HepG2 (cell line): Measurements from ENCODE around the gene FKBP5. TPM values are rescaled to one million over a fixed set of nuclear protein-coding genes. Genes with fewer than 3 reads are reported as not detected.

Source experiments
- ATF4 ChIP-seq, 2 experiments: fragments of 450-650 bp in 1 of 2; sonication (generic) in 1 of 2; formaldehyde crosslinking; IDR thresholded peaks; 2 replicates each; pipeline versions ENCODE4 v1.5.0 to v1.8.0; 2020 to 2022; ENCODE audit warnings: mild to moderate bottlenecking in 1 of 2, missing genetic modification reagents in 1 of 2
- BORCS8-MEF2B ChIP-seq: sonication (generic); formaldehyde crosslinking; IDR thresholded peaks from 2 replicates; pipeline ENCODE4 v1.8.0; 2022; ENCODE audit warnings: mild to moderate bottlenecking, missing genetic modification reagents
- IRF9 ChIP-seq: sonication (generic); formaldehyde crosslinking; IDR thresholded peaks from 2 replicates; pipeline ENCODE4 v1.8.0; 2022; ENCODE audit warnings: missing genetic modification reagents, mild to moderate bottlenecking, borderline replicate concordance
- KDM4B ChIP-seq: sonication (generic); formaldehyde crosslinking; IDR thresholded peaks from 2 replicates; pipeline ENCODE4 v1.4.0; 2020; ENCODE audit warnings: missing genetic modification reagents
- KLF6 ChIP-seq: IDR thresholded peaks from 2 replicates; pipeline ENCODE4 v1.8.0; 2016; ENCODE audit warnings: missing biosample characterization, missing genetic modification reagents
- MIER2 ChIP-seq: IDR thresholded peaks from 2 replicates; pipeline ENCODE4 v1.6.1; 2016; ENCODE audit warnings: missing biosample characterization, missing genetic modification reagents
- MNT ChIP-seq: fragments of 450-650 bp; IDR thresholded peaks from 2 replicates; pipeline ENCODE4 v1.6.1; 2016
- NFE2 ChIP-seq: sonication (generic); formaldehyde crosslinking; IDR thresholded peaks from 2 replicates; pipeline ENCODE4 v1.4.0; 2020; ENCODE audit warnings: missing genetic modification reagents
- NFKBIZ ChIP-seq: IDR thresholded peaks from 2 replicates; pipeline ENCODE4 v1.6.1; 2018; ENCODE audit warnings: missing genetic modification reagents, missing compliant biosample characterization
- RXRA ChIP-seq: sonication (generic); formaldehyde crosslinking; IDR thresholded peaks from 2 replicates; pipeline ENCODE4 v1.5.1; 2020; ENCODE audit warnings: missing genetic modification reagents
- SMAD3 ChIP-seq: sonication (generic); formaldehyde crosslinking; IDR thresholded peaks from 2 replicates; pipeline ENCODE4 v1.4.0; 2020; ENCODE audit warnings: missing genetic modification reagents
- XRCC5 ChIP-seq: fragments of 200-400 bp; formaldehyde crosslinking; optimal IDR thresholded peaks from 2 replicates; pipeline ENCODE3; 2017; ENCODE audit warnings: mild to moderate bottlenecking, low read length
- ZBTB39 ChIP-seq: sonication (generic); formaldehyde crosslinking; IDR thresholded peaks from 2 replicates; pipeline ENCODE4 v1.5.0; 2020; ENCODE audit warnings: missing genetic modification reagents
- ZNF446 ChIP-seq: sonication (generic); formaldehyde crosslinking; IDR thresholded peaks from 2 replicates; pipeline ENCODE4 v1.5.0; 2020; ENCODE audit warnings: mild to moderate bottlenecking, missing genetic modification reagents
- ZNF709 ChIP-seq: sonication (generic); formaldehyde crosslinking; IDR thresholded peaks from 2 replicates; pipeline ENCODE4 v1.5.0; 2020; ENCODE audit warnings: mild to moderate bottlenecking, missing genetic modification reagents
- ZNF740 ChIP-seq: sonication (generic); formaldehyde crosslinking; IDR thresholded peaks from 2 replicates; pipeline ENCODE4 v1.4.0; 2020; ENCODE audit warnings: missing genetic modification reagents
- ZNF792 ChIP-seq: IDR thresholded peaks from 2 replicates; pipeline ENCODE4 v1.6.1; 2016
- polyA plus RNA-seq, 8 experiments: library from polyadenylated mRNA; depleted of rRNA in 3 of 8; stranded (reverse) in 7 of 8; unstranded in 1 of 8; fragments of >200 nt; fragmentation: Illumina TruSeq in 4 of 8; extraction: Trizol in 4 of 8; gene quantifications; 2 replicates each; pipeline versions ENCODE4 v1.2.1 to v1.2.3, GENCODE V29; 2011 to 2016; ENCODE audit warnings: low read depth in 4 of 8, missing spikeins in 1 of 8, mixed read lengths in 1 of 8; ENCODE audit not compliant: insufficient read depth in 1 of 8
- total RNA-seq, 5 experiments: library from RNA; depleted of rRNA; stranded (reverse); fragments of >200 nt; fragmentation: Illumina TruSeq; extraction: Trizol; gene quantifications; 2 replicates each; pipeline ENCODE4 v1.2.3, GENCODE V29; 2016; ENCODE audit warnings: low read depth in 1 of 5
- TF ChIP-seq, protein P1 (sequence below): IDR thresholded peaks from 2 replicates; pipeline ENCODE4 v1.6.1; 2016
- TF ChIP-seq, protein P2 (sequence below): sonication (generic); formaldehyde crosslinking; IDR thresholded peaks from 2 replicates; pipeline ENCODE4 v1.8.0; 2022; ENCODE audit warnings: missing genetic modification reagents, mild to moderate bottlenecking, inconsistent platforms, borderline replicate concordance
- TF ChIP-seq, protein P3 (sequence below): sonication (generic); formaldehyde crosslinking; IDR thresholded peaks from 2 replicates; pipeline ENCODE4 v1.4.0; 2020; ENCODE audit warnings: low read depth, mild to moderate bottlenecking, missing genetic modification reagents

The FKBP5 gene
- total and polyA plus RNA-seq, 2 of the 13 experiments (the other 11 are each of a cell fraction or from before 2014, with no cell fraction given) = 8.0 to 17.4 TPM

- peak; percentile 35 for TF ChIP-seq RXRA
- no peak; the same call in 1 of the 2 replicates for TF ChIP-seq BORCS8-MEF2B (CRISPR knock-in tag)
- TF ChIP-seq, protein P1, sequence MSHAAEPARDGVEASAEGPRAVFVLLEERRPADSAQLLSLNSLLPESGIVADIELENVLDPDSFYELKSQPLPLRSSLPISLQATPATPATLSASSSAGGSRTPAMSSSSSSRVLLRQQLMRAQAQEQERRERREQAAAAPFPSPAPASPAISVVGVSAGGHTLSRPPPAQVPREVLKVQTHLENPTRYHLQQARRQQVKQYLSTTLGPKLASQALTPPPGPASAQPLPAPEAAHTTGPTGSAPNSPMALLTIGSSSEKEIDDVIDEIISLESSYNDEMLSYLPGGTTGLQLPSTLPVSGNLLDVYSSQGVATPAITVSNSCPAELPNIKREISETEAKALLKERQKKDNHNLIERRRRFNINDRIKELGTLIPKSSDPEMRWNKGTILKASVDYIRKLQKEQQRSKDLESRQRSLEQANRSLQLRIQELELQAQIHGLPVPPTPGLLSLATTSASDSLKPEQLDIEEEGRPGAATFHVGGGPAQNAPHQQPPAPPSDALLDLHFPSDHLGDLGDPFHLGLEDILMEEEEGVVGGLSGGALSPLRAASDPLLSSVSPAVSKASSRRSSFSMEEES = peak; percentile 38; the same call in 1 of the 2 replicates
- peak; percentile 36; the same call in 1 of the 2 replicates for TF ChIP-seq IRF9 (CRISPR knock-in tag)
- no peak for TF ChIP-seq KLF6 (CRISPR knock-in tag)
- no peak for TF ChIP-seq MNT
- TF ChIP-seq MIER2 (CRISPR knock-in tag) = 0 out of 2 replicates have a peak, but pooled peaks have one; percentile 17
- no peak for TF ChIP-seq SMAD3 (CRISPR knock-in tag)
- TF ChIP-seq, protein P2, sequence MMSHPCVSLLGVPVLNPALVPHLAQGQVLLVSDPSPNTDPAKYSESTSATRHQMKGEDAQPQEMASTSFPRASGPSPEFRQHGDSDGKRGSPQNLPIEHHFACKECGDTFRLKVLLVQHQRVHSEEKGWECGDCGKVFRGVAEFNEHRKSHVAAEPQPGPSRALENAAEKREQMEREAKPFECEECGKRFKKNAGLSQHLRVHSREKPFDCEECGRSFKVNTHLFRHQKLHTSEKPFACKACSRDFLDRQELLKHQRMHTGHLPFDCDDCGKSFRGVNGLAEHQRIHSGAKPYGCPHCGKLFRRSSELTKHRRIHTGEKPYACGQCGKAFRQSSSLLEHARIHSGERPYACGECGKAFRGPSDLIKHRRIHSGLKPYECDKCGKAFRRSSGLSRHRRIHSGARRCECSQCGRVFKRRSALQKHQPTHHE (CRISPR knock-in tag) = no peak
- no peak for TF ChIP-seq ZNF740 (CRISPR knock-in tag)
- TF ChIP-seq ZNF709 (CRISPR knock-in tag) = no peak
- TF ChIP-seq, protein P3, sequence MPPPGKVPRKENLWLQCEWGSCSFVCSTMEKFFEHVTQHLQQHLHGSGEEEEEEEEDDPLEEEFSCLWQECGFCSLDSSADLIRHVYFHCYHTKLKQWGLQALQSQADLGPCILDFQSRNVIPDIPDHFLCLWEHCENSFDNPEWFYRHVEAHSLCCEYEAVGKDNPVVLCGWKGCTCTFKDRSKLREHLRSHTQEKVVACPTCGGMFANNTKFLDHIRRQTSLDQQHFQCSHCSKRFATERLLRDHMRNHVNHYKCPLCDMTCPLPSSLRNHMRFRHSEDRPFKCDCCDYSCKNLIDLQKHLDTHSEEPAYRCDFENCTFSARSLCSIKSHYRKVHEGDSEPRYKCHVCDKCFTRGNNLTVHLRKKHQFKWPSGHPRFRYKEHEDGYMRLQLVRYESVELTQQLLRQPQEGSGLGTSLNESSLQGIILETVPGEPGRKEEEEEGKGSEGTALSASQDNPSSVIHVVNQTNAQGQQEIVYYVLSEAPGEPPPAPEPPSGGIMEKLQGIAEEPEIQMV (CRISPR knock-in tag) = peak; percentile 51; the same call in 1 of the 2 replicates
- TF ChIP-seq NFKBIZ = no peak
- no peak for TF ChIP-seq ATF4 (CRISPR knock-in tag; IDR thresholded peaks at IDR 0.05)
- no peak for TF ChIP-seq KDM4B (CRISPR knock-in tag)
- TF ChIP-seq NFE2 (CRISPR knock-in tag) = no peak
- TF ChIP-seq XRCC5 = peak; percentile 23
- peak; percentile 75; the same call in 1 of the 2 replicates for TF ChIP-seq ZNF792 (CRISPR knock-in tag)
- no peak for TF ChIP-seq ZBTB39 (CRISPR knock-in tag)
- no peak for TF ChIP-seq ZNF446 (CRISPR knock-in tag)
Measured at GRCh38 chr6:35722121-35722761, 33.5 kb upstream of the FKBP5 start (continued).
